ENCODE data around the gene LRMDA. TPM values are rescaled to one million over a fixed set of nuclear protein-coding genes. Genes with fewer than 3 reads are reported as not detected.

The LRMDA gene
- total RNA-seq, 4 donors from 2014 or later, result 1.4 to 23.1 (median 3.6) TPM

DNA sequence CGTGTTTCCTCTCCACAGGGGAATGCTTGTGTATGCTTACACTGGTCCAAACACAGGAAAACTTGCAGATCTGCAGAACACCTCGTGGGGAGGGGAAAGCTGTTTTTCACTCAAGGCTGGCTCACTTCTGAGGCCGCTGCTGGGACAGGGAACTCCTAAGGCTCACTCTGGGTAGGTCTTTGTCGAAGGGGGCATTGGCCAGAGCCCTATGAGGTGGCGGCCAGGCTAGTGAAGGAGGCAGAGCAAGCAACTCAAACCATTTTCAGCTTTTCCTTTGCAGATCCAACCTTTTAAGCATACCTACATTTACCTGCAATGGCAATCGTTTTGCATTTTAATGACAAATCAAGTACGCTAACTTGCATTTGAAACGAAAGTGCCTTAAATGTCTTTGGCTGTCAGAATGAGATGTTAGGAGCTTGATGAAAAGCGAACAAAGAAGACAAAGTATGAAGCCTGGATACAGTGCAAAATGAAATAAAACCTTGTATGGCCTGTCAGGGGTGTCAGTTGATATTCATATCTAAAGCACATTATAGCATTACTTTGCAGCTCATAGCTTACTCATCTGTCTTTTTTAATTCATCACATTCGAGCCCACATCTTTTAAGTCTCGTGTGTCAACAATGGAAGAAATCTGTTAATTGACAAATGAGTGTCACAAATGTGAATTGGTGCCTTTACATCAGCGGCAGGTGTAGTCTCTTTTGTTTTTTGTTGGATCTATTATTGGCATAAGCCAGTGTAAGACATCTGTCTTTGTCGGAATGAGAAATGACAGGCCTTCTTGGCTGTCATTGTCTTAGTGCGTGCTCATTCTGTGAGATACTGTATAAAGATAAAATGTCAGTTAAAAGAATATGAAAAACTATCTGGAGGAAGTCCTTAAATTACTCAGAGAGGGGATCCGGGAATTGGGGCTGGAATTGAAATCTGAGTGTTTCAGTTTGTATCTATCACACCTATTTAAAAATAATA lies 30.5 kb downstream of the LRMDA start:
- Histone ChIP-seq H3K27ac (no peak overlapping the region), H3K36me3 (no peaks in the 10 kb centered on the region), H3K9me3 (no peaks in the 10 kb centered on the region), H3K27me3 (no peaks in the 10 kb centered on the region), H3K4me3 (no peak overlapping the region), H3K4me1 (no peaks in the 10 kb centered on the region)
- TF ChIP-seq POLR2A (IDR thresholded peaks at IDR 0.05), result no peak
- TF ChIP-seq, protein P1, sequence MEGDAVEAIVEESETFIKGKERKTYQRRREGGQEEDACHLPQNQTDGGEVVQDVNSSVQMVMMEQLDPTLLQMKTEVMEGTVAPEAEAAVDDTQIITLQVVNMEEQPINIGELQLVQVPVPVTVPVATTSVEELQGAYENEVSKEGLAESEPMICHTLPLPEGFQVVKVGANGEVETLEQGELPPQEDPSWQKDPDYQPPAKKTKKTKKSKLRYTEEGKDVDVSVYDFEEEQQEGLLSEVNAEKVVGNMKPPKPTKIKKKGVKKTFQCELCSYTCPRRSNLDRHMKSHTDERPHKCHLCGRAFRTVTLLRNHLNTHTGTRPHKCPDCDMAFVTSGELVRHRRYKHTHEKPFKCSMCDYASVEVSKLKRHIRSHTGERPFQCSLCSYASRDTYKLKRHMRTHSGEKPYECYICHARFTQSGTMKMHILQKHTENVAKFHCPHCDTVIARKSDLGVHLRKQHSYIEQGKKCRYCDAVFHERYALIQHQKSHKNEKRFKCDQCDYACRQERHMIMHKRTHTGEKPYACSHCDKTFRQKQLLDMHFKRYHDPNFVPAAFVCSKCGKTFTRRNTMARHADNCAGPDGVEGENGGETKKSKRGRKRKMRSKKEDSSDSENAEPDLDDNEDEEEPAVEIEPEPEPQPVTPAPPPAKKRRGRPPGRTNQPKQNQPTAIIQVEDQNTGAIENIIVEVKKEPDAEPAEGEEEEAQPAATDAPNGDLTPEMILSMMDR (IDR thresholded peaks at IDR 0.05), result no peak
- no peak for DNase-seq

DNA sequence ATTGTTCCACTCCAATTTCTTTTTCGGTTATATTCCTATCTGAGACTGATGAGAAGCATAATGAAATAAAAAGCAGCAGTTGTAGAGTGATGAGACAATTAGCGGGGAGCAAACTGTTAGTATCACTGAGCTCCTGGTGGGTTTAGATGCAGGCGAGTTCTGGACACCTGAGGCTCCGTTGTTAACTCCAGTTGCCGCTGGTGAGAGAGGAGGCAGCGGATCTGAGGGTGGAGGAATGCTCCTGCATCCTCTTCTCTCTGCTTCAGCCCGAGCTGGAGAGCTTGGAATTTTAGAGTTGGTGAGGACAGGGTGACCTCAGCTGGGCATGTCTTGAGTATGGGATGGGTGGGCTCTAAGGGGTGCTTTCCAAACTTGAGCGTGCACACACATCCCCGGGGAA lies 31.4 kb downstream of the LRMDA start:
- H3K4me3 ChIP-seq, result no peak overlapping the region
- H3K9me3 ChIP-seq, result no peaks in the 10 kb centered on the region
- H3K36me3 ChIP-seq, result no peaks in the 10 kb centered on the region
- no peak for TF ChIP-seq POLR2A (IDR thresholded peaks at IDR 0.05)
- H3K27ac ChIP-seq, result no peak overlapping the region
- no peak for DNase-seq
- H3K27me3 ChIP-seq, result no peaks in the 10 kb centered on the region
- no peaks in the 10 kb centered on the region for H3K4me1 ChIP-seq

DNA sequence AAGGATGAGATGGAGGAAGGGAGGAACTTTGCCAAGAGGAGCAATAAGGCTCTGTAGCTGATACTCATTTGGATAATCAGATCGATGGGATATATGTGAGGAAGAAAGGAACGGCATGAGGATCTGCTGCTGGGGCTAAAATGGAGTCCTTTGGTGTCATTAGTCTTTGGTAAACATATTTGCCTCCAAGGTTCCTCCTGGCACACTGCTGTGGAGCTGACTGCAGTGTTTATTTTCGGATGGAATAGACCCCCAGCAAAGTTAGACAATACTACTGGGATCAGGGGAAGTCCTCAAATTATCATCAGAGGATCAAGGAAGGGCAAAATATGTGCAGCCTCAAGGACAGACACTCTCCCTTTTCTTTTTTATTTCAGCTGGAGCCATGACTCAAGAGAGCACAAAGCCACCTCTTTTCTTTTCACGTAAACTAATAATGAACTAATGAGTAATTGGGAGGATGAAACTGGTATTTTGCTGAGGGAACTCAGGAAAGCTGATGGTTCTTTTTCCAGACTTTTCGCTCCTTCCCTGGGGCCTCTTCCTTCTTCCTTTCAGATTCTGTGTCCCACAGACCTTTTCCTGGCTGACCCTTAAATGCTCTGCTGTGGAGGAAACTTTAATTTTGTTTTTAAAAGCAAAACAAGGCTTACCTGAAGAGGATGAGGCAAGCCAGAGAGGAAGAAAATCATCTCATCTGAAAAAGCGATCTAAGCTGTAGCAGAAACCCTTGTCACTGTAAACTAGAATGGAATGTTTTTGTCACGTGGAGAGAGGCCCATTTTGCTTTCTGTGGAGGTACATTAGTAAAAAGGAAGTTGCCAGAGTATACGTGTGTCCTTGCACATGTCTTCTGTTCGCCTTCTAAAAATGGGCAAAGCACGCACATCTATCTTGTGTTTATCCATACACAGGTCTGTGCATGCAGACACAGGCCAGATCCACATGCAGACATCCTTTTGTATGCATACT lies 33.3 kb downstream of the LRMDA start:
- H3K36me3 ChIP-seq, result no peaks in the 10 kb centered on the region
- H3K27me3 ChIP-seq, result no peaks in the 10 kb centered on the region
- peaks cover 0 to 7% (median 0%) of the 10 kb centered on the region in 4 donors for H3K4me1 ChIP-seq
- TF ChIP-seq, protein P1 (IDR thresholded peaks at IDR 0.05), result no peak
- TF ChIP-seq POLR2A (IDR thresholded peaks at IDR 0.05), result no peak
- H3K4me3 ChIP-seq, result no peak overlapping the region
- no peak overlapping the region for H3K27ac ChIP-seq
- no peak for DNase-seq
- no peaks in the 10 kb centered on the region for H3K9me3 ChIP-seq

DNA sequence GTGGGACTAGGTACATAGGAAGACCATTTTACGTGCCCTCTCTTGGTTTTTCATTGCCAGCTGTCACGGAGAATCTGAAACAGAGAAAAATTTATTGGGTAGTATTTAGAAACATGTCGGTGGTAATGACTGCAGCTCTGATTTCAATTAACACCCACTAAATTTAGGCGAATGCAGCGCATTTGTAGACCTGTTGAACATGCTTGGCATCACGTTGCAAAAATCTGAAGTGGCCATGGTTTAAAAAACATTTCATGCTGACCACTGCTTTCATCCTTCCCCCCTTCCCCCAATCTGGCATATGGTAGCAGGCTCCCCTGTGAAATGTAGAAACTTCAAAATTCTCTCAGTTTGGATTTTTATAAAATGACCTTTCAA lies 34.0 kb downstream of the LRMDA start:
- no peak for DNase-seq
- no peaks in the 10 kb centered on the region for H3K36me3 ChIP-seq
- no peak for TF ChIP-seq POLR2A (IDR thresholded peaks at IDR 0.05)
- TF ChIP-seq, protein P1 (IDR thresholded peaks at IDR 0.05), result no peak
- no peak overlapping the region for H3K27ac ChIP-seq
- H3K4me1 ChIP-seq, result peaks cover 0 to 7% (median 0%) of the 10 kb centered on the region in 4 donors
- no peak overlapping the region for H3K4me3 ChIP-seq
- H3K9me3 ChIP-seq, result no peaks in the 10 kb centered on the region
- H3K27me3 ChIP-seq, result no peaks in the 10 kb centered on the region

DNA sequence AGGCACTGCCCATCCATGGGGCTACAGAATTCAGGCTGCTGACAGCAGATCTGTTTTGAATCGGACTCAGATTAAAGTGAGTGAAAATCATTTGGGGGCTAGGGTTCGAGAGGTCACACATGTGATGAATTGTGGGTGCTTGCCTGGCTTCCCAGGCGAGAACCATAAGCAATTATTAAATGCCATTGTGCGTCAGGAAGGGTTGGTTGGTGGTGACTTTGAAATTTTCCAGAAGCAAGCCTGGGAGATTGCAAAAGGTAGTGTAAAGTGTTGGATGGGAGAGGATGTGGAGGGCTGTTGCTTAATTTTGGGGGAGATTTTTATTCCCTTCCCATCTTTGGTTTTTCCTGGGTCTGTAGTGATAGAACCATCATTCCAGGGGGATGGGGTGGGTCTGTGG lies 34.6 kb downstream of the LRMDA start:
- peaks cover 0 to 9% (median 0%) of the 10 kb centered on the region in 4 donors for H3K4me1 ChIP-seq
- no peaks in the 10 kb centered on the region for H3K36me3 ChIP-seq
- H3K4me3 ChIP-seq, result no peak overlapping the region
- H3K9me3 ChIP-seq, result no peaks in the 10 kb centered on the region
- no peaks in the 10 kb centered on the region for H3K27me3 ChIP-seq
- no peak overlapping the region for H3K27ac ChIP-seq
- DNase-seq, result no peak
- TF ChIP-seq, protein P1 (IDR thresholded peaks at IDR 0.05), result no peak
- no peak for TF ChIP-seq POLR2A (IDR thresholded peaks at IDR 0.05)
